OCI-LY3 (cell line): ENCODE data around the gene MYL10.

Source experiments
- EZH2phosphoT487 ChIP-seq: fragments of 200-600 bp; shearing (Covaris generic); IDR thresholded peaks from 2 replicates; pipeline ENCODE4 v1.6.1; 2018; ENCODE audit warnings: antibody characterized with exemption, mixed run types, low read depth
- TF ChIP-seq, protein P1 (sequence below): fragments of 200-600, 300-600 bp; sonication (generic); IDR thresholded peaks from 2 replicates; pipeline ENCODE4 v1.5.1; 2014; ENCODE audit warnings: antibody characterized with exemption, low read length, low read depth

DNA sequence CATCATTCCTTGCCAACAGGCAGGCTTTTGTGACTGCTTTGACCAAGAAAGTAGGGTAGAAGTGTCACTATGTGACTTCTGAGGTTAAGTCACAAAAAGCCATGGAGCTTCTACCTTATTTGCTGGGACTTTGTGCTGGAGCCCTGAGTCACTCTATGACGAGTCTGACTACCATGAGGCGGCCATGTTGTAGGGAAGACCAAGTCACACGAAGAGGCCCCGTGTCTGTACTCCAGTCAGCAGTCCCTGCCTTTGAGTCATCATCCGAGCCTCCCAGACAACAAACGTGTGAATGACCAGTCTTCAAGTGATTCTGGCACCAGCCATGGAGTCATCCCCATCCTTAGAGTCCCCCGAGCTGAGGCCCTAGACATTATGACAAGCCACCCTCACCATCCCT lies 3.5 kb upstream of the MYL10 start:
- TF ChIP-seq, protein P1, sequence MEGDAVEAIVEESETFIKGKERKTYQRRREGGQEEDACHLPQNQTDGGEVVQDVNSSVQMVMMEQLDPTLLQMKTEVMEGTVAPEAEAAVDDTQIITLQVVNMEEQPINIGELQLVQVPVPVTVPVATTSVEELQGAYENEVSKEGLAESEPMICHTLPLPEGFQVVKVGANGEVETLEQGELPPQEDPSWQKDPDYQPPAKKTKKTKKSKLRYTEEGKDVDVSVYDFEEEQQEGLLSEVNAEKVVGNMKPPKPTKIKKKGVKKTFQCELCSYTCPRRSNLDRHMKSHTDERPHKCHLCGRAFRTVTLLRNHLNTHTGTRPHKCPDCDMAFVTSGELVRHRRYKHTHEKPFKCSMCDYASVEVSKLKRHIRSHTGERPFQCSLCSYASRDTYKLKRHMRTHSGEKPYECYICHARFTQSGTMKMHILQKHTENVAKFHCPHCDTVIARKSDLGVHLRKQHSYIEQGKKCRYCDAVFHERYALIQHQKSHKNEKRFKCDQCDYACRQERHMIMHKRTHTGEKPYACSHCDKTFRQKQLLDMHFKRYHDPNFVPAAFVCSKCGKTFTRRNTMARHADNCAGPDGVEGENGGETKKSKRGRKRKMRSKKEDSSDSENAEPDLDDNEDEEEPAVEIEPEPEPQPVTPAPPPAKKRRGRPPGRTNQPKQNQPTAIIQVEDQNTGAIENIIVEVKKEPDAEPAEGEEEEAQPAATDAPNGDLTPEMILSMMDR, result no peak
- TF ChIP-seq EZH2phosphoT487, result no peak
